Activated CD8-positive, alpha-beta memory T cell treated with anti-CD3 and anti-CD28 coated beads, Interleukin-2, amount 50 U/mL, for 24 hours (primary cell): ENCODE data around the gene LDAF1.
"Not testable (repeated sequence)": the region's sequence is repeated elsewhere in the genome, so short reads cannot be mapped to it uniquely, and the experiment has no call there.

Source experiments
- DNase-seq: peaks from one replicate; pipeline ENCODE4 v3.0.0-alpha.2; 2020; ENCODE audit errors: extremely low read depth

The LDAF1 gene

DNA sequence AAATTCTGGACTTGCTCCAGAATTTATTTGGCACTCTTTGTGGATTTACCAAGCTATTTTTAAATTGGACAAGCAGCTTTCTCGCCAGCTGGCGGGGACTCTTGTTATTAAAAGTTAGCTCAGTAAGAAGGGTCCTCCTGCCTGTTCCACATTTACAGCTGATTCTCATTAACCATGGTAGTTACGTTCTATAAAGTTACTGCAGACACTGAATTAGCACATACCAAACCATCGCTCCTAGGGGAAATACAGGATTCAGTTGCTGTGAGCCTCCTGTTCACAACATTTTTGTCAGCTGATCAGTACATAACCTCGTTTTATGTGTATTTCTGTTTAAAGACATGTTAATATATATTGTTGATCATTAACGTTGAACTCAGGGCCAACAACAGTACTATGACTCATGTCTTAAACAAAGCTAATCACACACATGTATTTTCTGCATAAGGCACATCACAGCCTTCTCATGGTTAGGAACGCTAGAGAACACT, 4.2 kb downstream of the LDAF1 start:
- DNase-seq: no peak

DNA sequence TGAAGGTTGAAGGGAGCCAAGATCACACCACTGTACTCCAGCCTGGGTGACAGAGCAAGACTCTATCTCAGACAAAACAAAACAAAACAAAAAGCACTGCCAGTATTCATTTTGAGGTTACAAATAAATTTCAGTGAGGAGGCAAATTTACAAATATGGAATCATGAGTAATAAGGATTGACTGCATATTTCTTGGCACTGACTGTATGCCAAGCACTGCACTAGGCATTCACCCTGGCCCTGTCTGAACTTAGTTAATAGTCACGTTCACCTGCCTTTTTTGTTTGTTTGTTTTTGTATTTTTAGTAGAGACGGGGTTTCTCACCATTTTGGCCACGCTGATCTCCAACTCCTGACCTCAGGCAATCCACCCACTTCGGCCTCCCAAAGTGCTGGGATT, 5.1 kb downstream of the LDAF1 start:
- DNase-seq: no peak

DNA sequence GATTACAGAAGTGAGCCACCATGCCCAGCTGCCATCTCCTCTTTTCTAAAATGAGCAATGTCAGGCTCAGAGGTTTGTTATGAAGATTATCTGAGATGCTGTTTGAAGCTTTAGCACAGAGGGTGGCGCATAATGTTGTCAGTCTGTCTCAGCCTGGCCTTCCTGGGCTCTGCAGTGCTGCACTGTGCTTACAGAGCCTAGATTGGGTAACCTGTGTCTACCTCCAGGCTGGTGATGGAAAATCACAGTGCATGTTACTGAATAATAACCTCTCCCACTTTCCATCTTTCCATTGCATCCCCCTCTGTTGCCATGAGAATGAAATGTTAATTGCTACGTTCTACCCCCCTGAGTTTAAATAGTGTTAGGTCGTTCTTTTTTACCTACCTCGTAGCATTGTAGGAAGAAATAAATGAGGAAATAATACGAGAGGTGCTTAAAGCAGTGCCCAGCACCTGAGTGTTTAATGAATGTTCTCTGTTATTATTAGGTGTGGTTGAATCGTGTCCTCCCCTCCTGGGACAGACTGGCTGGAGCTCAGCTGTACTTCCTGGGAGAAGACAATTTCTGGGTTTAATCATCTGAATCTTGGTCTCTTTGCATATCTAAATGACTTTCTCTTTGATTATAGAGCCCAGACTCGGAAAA, 6.2 kb downstream of the LDAF1 start:
- no peak for DNase-seq

DNA sequence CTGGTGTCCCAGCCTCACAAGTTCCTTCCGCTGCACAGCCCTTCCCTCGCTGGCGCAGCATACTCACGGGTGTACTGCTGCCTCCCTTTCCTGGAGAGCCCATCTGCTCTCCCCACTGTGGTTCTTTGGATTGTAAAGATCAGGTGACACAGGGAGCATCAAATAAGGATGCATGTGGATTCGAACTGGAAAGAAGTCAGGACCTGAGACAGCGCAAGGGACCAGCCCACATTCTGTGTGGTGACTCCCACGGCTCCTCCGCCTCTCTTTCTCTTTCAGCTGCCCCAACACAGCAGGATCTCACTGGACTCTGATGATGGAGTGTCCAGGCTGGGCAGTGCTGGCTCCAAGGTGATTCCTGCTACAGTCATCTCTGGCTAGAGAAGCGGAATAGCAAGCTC, 8.1 kb downstream of the LDAF1 start:
- no peak for DNase-seq

DNA sequence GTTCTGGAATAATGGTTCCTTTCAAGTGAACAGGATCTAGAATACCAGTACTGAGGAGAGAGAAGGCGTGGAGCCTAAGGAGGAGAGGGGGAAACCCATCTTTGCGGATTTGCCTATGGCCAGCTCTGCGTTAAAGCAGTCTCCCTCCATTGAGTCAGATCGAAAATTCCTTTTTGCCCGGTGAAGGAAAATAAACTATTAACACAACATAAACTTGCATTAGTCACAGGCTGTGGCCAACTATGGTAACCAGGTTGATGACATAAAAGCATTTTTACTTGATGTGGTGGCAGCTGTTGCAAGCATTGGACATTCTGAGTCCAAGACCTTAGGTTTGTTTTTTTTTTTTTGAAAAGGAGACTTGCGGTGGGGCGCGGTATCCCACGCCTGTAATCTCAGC, 8.9 kb downstream of the LDAF1 start:
- DNase-seq: no peak

DNA sequence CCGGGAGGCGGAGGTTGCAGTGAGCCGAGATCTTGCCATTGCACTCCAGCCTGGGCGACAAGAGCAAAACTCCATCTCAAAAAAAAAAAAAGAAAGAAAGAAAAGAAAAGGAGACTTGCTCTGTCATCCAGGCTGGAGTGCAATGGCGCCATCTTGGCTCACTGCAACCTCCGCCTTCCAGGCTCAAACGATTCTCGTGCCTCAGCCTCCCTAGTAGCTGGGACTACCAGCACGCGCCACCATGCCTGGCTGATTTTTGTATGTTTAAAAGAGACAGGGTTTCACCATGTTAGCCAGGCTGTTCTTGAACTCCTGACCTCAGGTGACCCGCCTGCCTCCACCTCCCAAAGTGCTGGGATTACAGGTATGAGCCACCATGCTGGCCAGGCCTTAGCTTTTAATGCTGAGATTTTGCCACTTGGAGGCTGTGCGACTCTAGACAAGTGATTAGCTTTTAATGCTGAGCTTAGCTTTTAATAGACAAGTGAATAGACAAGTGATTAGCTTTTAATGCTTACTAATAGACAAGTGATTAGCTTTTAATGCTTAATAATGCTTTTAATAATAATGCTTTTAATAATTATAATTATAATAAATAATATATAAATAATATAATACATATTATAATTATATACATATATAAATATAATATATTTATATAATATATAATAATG, 9.6 kb downstream of the LDAF1 start:
- DNase-seq: no peak

DNA sequence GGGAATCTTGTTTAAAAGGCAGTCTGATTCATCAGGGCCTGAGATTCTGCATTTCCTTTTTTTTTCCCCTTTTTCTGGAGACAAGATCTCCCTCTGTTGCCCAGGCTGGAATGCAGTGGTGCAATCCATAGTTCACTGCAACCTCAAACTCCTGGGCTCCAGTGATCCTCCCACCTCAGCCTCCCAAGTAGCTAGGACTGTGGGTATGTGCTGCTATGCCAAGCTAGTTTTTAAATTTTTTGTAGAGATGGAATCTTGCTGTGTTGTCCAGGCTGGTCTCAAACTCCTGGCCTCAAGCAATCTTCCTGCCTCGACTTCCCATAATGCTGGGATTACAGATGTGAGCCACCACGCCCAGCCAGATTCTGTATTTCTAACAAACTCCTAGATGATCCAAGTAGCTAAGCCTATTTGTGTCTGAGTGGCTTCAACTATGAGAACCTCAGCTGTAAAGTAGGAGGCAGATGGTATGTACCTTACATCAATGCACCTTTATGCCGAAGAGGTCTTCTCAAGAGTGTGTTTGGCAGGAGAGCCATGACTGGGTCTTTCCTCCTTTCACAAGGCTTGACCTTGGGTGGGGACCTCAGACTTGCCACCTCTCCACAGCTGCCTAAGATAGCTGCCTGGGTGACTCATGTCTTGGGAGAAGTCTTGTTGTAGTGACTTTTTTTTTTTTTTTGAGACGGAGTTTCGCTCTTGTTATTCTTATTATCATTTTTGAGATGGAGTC, 10.9 kb downstream of the LDAF1 start:
- no peak for DNase-seq

DNA sequence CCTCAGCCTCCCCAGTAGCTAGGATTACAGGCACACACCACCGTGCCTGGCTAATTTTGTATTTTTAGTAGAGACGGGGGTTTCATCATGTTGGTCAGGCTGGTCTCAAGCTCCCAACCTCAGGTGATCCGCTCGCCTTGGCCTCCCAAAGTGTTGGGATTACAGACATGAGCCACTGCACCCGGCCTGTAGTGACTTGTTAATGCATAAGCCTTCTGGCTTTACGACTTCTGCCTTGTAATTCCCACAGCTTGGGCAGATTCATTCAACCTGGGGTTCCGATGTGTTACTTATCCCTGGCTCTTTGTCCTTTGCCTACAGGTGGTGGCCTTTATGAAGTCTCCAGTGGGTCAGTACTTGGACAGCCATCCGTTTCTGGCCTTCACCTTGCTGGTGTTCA, 11.6 kb downstream of the LDAF1 start:
- DNase-seq: not testable (repeated sequence)

DNA sequence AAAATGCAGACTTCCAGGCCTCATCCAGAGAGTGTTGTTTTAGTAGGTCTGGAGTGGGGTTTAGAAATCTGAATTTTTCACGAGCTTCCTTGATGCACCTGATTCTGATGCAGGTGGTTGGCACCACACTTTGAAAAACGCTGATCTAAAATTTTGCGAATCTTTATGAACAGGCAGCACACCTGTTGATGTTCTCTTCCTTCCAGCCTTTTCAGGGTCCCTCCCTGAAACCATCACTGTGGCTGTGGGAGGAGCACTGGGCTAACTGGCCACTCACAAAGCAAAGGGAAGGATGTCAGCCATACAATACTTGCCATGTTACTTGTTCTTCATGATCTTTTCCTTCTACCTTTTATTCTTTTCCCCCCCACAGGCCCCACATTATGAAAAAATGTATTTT, 14.2 kb downstream of the LDAF1 start:
- no peak for DNase-seq

DNA sequence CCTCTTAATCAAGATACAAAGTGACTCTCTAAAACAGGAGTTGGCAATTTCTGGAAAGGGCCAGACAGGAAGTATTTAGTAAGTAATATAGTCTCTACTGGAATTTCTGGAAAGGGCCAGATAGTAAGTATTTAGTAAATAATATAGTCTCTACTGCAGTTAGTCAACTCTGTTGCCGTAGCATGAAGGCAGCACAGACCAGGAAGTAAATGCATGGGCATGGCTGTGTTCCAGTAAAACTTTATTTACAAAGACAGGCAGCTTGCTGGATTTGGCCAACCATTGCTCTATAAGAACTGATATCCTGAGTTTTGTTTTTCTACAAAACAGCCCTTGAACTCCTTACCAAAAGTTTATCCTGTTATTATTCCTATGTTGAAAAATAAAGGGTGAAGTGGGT, 16.9 kb downstream of the LDAF1 start:
- DNase-seq: no peak

DNA sequence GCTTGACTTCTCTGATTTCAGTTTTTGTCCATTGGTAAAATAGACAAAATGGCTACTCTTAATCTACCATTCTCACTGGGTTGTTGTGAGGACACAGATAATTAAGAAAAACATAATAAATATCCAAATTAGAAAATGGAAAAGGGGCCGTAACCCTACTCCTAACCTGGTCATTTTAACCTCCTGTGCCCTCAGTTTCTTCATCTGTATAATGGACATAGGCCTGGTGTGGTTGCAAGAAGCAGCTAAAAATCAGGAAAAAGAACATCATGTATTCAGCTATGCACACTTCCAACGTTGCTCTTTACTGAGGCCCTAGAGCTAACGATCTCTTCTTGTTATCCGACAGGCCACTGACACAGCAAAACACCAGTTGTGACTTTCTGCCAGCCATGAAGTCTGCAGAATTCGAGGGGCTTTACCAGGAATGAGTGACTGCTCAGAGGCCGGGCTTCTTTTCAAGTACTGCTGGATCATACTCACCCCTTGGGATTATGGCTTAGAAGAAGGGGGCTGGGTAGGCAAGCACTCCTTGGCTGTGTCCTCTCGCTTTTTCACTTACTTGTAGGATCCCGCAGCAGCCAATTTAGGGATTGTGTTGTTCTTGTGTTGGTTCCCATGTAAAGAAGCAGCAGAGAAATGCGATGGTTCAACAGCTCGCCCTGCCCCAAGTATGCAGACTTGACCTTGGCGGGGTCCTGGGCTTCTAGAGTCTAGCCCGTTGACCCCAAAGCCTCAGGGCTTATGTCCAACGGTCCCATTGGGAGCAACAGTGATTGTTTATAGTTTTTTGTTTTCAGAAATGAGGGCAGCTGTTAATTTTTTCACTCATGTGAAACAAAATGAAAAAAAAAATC, 20.9 kb downstream of the LDAF1 start:
- DNase-seq: no peak

DNA sequence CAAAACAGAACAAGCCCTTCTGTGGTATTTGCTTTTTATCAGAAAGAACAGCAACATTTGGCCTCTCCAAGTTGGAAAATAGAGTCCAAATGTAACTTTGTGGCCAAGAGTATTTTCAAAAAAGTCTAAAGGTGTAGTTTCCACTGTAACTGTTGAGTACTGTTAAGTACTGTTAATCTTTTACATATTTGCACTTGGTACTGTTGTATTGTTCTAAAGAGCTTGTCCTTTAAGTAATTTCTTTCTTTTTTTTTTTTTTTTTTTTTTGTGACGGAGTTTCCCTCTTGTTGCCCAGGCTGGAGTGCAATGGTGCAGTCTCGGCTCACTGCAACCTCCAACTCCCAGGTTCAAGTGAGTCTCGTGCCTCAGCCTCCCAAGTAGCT, 21.5 kb downstream of the LDAF1 start:
- no peak for DNase-seq

DNA sequence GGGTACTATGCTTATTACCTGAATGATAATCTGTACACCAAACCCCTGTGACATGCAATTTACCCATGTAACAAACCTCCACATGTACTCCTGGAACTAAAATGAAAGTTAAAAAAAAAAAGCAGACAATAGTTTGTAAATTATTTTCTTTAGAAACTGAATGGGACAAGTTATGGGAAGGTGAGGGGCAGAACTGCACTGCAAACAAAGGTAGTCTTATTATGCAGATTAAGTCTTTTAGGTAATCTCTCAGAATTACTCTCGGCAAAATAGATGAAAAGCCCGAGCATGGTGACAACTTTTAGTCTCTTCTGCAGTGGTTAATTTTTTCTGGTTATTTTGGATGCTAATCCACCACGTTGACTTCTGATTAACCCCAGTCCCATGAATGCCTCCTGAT, 25.5 kb downstream of the LDAF1 start:
- DNase-seq: no peak

DNA sequence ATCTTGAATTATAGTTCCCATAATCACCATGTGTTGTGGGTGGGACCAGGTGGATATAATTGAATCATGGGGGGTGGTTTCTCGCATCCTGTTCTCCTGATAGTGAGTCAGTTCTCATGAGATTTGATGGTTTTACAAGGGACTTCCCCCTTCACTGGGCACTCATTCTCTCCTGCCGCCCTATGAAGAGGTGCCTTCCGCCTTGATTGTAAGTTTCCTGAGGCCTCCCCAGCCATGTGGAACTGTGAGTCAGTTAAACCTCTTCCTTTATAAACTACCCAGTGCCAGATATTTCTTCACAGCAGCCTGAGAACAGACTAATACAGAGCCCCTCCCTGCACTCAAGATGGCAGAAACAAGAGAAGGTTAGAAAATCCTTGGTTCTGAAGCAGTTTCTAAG, 26.4 kb downstream of the LDAF1 start:
- DNase-seq: no peak

DNA sequence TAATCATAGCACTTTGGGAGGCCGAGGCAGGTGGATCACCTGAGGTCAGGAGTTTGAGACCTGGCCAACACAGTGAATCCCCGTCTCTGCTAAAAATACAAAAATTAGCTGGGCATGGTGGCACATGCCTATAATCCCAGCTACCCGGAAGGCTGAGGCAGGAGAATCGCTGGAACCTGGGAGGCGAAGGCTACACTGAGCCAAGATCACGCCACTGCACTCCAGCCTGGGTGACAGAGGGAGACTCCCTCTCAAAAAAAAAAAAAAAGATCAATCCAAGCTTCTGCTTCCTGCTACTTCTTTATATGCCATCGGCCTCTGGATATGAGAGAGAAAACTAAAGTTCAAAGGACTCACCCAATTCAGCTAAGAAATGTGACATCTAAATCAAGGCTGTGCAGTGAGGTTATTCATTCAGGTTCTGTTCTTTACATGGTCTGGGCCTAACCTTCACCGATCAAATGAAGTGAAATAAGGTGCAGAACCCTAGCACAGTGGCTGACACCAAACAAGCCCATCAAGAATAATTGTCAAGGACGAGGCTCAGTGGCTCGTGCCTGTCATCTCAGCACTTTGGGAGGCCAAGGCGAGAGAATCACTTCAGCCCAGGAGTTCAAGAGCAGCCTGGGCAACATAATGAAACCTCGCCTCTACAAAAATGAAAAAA, 27.3 kb downstream of the LDAF1 start:
- no peak for DNase-seq

DNA sequence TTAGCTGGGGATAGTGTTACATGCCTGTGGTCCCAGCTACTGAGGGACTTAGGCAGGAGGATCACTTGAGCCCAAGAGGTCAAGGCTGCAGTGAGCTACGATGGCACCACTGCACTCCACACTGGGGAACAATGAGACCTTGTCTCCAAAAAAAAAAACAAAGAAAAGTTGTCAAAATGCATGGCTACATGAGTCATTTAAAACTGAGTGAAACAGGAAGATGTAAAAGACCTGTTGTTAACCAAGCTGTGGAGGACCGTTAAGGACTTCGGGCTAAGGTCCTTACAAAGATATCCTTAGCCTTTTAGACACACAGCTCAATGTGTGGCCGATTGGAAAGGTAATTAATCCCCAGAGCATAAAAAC, 27.8 kb downstream of the LDAF1 start:
- DNase-seq: no peak

DNA sequence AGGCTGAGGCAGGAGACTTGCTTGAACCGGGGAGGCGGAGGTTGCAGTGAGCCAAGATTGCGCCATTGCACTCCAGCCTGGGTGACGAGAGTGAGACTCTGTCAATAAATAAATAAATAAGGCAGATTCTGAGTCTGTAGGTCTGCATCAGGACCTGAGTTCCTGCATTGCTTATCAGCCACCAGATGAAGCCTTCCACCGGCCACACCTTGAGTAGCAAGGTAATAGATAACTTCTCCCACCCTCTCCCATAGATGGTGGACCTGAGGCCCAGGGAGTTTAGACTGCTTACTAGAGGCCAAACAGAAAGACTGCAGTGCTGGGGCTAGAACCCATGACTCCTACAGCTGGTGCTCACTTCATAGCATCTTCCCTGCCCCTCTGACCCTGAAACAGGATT, 30.8 kb downstream of the LDAF1 start:
- DNase-seq: no peak

DNA sequence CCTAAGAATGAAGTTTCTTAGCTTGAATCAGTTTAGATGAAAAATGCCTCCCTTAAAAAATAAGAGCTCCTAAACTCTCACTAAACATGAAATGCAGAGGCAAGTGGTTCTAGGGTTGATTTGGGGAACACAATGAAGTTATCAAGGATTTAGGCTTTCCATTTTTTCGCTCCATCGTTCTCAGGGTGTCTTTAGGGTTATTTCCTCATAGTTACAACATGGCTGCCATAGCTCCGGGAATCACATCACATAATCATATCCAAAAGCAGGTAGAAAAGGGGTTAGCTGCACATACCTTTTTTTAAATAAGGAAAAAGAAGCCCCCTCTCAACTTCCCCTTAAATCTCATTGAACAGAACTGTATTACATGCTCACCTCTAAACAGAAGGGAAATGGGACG, 31.5 kb downstream of the LDAF1 start:
- DNase-seq: no peak

DNA sequence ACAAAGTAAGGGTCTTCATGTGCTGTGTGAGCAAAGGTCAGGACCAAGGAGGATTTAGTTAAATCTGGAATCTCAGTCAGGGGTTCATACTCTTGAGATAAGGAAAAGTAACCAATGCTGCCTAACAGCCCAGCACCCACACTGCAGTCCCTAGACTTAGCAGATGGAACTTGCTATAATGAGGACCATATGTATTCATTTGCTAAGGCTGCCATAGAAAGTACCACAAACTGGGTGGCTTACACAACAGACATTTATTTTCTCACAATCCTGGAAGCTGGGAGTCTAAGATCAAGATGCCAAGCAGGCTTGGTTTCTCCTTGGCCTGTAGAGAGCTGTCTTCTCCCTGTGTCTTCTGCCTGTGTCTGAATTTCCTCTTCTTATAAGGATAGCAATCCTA, 32.1 kb downstream of the LDAF1 start:
- DNase-seq: no peak

DNA sequence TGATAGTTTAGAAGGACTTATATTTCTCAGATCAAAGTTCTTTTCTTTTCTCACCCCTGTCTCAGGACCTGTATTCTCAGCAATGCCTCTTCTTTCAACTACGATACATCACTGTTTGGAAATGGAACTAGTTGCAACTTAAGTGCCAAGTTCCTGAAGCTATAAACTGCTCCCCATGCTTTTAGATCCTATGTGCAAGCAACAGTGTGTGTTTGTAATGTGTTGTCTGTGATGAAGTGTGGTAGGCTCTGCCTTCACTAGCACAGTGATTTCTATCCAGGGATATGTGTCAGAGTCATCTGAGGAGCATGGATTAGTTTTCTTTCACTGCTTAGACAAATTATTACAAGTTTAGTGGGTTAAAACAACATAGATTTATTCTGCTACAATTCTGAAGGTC, 34.5 kb downstream of the LDAF1 start:
- no peak for DNase-seq

DNA sequence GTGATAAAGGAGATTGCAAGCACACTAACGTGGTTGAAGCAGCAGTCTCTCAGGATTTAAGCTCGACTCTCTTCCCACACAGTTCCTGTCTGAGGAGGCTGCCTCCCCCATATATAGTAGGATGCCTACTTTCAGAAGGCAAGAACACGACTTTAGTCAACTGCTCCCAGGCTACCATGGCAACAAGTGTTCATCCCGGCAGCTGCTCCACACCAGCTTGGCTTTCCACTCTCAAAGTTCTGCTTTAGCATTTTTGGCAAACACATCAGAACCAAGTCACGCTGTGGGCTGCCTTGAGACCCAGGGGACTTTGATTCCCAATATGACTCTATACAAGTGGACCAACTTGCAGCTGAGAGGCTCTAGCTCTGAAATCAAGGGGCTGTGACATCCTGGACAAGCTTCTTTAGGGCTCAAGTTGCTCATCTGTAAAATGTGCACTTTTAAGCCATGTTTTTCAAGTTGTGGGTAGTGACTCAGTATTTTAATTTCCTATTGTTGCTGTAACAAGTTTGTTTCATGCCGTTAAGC, 36.4 kb downstream of the LDAF1 start:
- no peak for DNase-seq
